GM15510 (cell line): ENCODE results near the gene TMEM204.
A peak's percentile ranks its signal among the peaks of the same experiment; 100 is the strongest.

Source experiments
- POLR2A ChIP-seq: IDR thresholded peaks from 3 replicates; pipeline ENCODE4 v1.6.1; 2011; ENCODE audit warnings: borderline replicate concordance; ENCODE audit not compliant: insufficient read length; ENCODE audit errors: extremely low read depth

Gene TMEM204

GRCh38 chr16:1533443-1533951, at the start of gene TMEM204:
TMEM204 (plus strand) TSS chr16:1533666; CDS start chr16:1534276, 610 bp downstream.
- TF ChIP-seq POLR2A, result no peak

GRCh38 chr16:1485847-1486496, 47.5 kb upstream of the TMEM204 start:
- no peak for TF ChIP-seq POLR2A

- no peak for TF ChIP-seq POLR2A
These were observed 46.7 kb upstream of the TMEM204 start for GRCh38 chr16:1486551-1487390.

- TF ChIP-seq POLR2A, result no peak
These were observed 45.9 kb upstream of the TMEM204 start for GRCh38 chr16:1487395-1488053.

- TF ChIP-seq POLR2A, result no peak
These were observed 45.3 kb upstream of the TMEM204 start for GRCh38 chr16:1488054-1488601.

- no peak for TF ChIP-seq POLR2A
These were observed 44.8 kb upstream of the TMEM204 start, which contains the start of gene PTX4 for GRCh38 chr16:1488619-1489018. PTX4 (minus strand) TSS chr16:1488944; CDS start chr16:1488909, 35 bp downstream.

GRCh38 chr16:1489077-1489476, 44.4 kb upstream of the TMEM204 start:
- no peak for TF ChIP-seq POLR2A

- no peak for TF ChIP-seq POLR2A
These were observed 42.1 kb upstream of the TMEM204 start for GRCh38 chr16:1491327-1491726.

GRCh38 chr16:1492082-1492922, 41.2 kb upstream of the TMEM204 start:
- no peak for TF ChIP-seq POLR2A

GRCh38 chr16:1492923-1493745, 40.3 kb upstream of the TMEM204 start, which contains the start of gene TELO2:
TELO2 (plus strand) TSS chr16:1493360; CDS start chr16:1494282, 922 bp downstream.
- TF ChIP-seq POLR2A, result peak; percentile 61

GRCh38 chr16:1493746-1494094, 39.7 kb upstream of the TMEM204 start:
- no peak for TF ChIP-seq POLR2A

- no peak for TF ChIP-seq POLR2A
These were observed 39.3 kb upstream of the TMEM204 start for GRCh38 chr16:1494129-1494640.

GRCh38 chr16:1494711-1495110, 38.8 kb upstream of the TMEM204 start:
- TF ChIP-seq POLR2A, result no peak

GRCh38 chr16:1495211-1495888, 38.1 kb upstream of the TMEM204 start:
- no peak for TF ChIP-seq POLR2A
